GM19025 (cell line): ENCODE data around the gene PLS1.

Experiments
- ATAC-seq: cut with Tn5 transposase; IDR thresholded peaks from one replicate; pipeline ENCODE4 v1.9.1; 2021; ENCODE audit warnings: mild to moderate bottlenecking, low read depth, moderate library complexity; ENCODE audit not compliant: unreplicated experiment

The PLS1 gene

GRCh38 chr3:142636050-142636449 is 39.9 kb downstream of the PLS1 start:
- ATAC-seq: no peak

GRCh38 chr3:142636664-142637063 is 40.5 kb downstream of the PLS1 start:
- no peak for ATAC-seq

DNA sequence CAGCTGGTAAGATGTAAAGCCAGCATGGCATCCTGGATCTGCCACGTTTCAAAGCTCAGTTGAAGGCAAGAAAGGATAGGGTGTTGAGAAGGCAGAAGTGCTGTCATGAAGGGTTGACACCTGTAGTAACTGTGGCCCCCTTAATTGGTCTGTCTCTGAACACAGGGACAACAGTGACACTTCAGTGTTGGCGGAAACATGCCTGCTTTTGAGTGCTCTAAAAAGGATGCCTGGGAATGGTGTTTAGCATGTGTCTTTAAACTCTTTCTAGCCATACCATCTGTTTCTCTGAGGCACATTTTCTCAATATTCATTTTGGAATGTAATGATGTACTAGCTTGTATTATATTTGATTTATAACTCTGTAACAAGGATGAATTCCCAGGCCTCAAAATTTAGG is 42.1 kb downstream of the PLS1 start:
- ATAC-seq: no peak

- ATAC-seq: no peak
These were observed 45.3 kb downstream of the PLS1 start for GRCh38 chr3:142641504-142641903.

GRCh38 chr3:142642956-142643355 is 46.8 kb downstream of the PLS1 start:
- ATAC-seq: no peak

GRCh38 chr3:142644502-142644901 is 48.3 kb downstream of the PLS1 start:
- no peak for ATAC-seq

- no peak for ATAC-seq
These were observed 49.1 kb downstream of the PLS1 start for GRCh38 chr3:142645236-142645793.

GRCh38 chr3:142646020-142646785 is 50.0 kb downstream of the PLS1 start:
- ATAC-seq: no peak

DNA sequence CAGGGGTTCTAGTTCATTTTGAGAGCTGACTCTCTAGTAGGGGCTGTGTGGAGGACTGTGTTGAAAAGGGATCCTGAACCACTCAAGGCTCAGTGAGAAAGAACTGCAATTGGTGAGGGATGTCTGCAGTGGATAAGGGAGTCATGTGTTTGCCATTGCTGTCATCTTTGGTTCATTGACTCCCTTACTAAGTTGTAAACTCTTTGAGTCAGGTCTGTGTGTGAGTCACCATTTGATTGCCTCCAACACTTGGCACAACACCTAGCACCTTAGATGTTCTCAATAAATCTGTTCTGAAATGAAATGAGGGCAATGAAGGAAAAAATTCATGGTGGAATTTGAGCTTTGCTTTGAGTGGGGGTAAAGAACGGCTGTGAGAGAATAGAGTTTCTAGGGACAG is 51.7 kb downstream of the PLS1 start:
- ATAC-seq: no peak

GRCh38 chr3:142648950-142649349 is 52.8 kb downstream of the PLS1 start:
- no peak for ATAC-seq

DNA sequence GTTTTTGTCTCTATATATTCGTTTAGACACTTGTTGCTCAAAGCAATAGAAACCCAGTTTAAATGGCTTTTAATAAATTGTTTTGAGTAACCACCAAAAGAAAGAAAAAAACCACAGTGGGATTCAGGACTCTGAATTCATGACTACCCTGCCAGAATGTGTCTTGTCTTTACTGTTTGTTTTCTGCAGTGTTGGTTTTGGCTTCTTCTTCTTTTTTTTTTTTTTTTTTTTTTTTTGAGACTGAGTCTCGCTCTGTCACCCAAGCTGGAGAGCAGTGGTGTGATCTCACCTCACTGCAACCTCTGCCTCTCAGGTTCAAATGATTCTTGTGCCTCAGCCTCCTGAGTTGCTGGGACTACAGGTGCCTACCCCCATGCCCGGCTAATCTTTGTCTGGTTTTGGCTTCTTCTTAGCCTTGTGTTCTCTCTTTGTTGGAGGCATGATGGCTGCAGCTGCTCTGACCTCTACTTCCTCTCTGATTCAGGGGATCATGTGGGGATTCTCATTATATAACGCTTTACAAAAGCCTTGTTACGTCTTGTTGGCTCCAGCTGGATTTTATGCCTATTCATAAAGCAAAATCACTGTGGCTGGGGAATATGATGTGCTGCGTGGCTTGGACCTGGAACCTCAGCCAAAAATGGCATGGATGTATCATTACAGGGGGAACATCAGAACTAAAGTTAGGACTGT is 54.0 kb downstream of the PLS1 start:
- ATAC-seq: no peak

DNA sequence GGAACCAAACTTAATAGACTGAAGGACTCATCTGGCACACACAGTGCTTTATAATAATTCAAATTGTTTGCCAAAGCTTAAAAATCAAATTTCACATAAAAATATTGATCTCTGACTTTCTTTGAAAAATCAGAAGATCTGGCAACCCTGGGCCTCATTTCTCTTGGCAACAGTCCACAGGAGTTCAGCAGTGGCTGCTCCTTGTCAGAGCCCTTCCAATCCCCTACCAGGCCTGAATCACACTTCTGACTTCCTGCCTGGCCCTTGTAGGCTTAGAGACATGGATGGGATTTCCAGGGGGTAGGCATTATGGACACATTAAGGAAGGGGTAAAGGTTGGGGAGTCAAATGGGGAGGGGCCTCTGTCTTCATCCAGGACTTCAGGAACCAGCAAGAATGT is 55.5 kb downstream of the PLS1 start:
- no peak for ATAC-seq

DNA sequence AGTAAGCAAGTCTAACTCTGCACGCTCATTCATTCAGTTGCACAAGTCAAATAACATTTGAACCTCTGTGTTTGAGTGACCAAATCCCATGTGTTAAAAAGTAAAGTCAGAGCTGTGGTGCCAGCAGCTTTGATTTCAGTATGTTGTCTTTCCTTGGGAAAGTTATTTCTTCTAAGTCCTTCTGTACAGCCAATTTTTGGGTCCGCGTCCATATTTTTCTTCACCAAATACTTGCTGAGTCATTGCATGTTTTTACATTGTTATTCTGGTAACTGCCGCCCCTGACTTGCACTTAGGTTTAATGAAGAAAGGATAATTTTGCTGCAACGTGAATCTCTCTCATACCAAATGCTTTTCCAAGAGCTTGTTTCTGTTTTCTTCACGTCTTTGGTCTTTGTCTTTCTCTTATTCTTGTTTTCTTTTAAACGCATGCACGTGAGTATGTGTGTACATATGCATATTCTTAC is 56.7 kb downstream of the PLS1 start:
- no peak for ATAC-seq

- no peak for ATAC-seq
These were observed 60.4 kb downstream of the PLS1 start for GRCh38 chr3:142656575-142656974.

DNA sequence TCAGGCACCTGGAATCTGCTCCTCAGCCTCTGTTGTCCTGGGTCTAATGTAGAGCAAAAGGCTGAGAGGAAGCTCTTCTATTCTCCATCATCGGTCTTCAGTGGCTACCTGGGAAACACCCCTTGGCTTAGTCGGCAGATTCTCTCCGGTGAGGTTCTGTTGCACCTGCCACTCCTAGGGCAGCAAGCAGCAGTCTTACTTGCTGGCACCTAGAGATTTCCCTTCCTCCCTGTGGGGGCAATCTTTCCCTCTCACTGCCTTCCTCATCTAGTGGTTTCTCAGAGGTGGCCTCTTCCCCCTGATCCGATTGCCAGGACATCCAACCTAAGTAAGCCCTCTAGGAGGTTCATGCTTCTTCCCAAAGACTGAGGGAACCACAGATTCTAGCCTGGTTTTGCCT is 60.8 kb downstream of the PLS1 start:
- ATAC-seq: no peak

DNA sequence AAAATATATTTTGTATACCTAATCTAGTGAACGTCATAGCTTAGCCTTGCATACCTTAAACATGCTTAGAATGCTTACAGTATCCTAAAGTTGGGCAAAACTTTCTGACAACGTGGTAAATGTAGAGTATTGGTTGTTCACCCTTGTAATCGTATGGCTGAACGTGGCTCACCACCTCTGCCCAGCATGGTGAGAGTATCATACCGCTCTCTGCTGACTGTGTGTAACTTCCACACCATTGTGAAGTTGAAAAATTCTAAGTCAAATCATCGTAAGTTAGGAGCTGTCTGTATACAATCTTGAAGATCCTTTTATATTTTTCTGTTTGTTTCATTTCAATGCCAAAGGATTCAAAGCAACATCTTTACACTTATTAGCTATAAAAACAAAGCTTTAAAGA is 64.2 kb downstream of the PLS1 start:
- ATAC-seq: no peak

DNA sequence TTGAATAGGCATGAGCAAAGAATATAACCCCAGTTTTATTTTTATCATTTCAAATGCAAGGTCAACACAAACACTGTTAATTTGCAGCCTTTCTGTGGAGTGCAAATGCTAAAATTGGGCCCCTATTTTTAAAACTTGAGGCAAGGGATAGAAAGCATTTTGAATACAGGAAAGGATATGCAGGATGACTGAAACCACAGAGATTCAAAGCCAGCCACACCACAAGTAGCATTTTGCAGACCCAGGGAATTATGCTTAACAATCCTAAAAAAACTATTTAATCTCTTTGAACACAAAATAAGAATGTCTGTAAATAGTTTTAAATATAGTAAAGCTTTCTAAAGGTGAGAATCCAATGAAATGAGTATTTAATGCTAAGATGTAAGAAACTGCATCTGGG is 64.7 kb downstream of the PLS1 start:
- no peak for ATAC-seq

- ATAC-seq: no peak
These were observed 67.7 kb downstream of the PLS1 start for GRCh38 chr3:142663865-142664264.

DNA sequence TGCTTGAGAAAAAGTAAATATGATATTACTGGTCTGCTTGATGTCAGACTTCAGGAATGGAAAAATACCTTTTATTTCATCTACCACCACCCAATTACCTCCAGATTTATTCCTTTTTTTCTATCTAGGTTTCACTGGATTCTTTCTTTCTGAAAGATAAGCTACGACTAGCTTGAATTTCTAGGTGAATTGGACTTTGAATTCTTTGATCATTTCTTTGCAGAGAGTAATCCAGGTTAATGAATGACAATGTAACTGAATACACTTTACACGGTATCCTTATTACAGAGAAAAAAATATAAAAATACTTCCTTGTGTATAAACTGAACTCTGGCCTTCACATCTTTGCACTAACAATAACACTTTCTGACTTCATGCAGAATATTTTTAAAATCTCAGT is 68.1 kb downstream of the PLS1 start:
- no peak for ATAC-seq

DNA sequence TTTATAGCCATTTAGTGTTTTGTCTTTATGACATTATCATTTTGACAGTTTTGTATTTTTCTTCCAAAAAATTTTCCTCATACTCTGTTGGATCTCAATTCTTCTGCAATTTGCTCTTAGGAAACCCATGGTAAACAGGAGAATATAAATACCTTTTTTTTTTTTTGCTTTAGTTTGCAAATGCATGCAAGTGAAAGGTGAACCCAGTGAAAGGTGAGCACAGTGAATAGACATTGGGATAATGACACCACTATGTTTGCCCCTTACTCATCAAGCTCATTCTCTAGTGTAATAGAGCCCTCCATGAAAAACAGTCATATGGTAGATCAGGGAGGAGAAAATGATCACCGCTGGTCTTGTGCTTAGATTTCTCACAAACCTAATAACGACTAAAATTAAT is 68.6 kb downstream of the PLS1 start:
- no peak for ATAC-seq

DNA sequence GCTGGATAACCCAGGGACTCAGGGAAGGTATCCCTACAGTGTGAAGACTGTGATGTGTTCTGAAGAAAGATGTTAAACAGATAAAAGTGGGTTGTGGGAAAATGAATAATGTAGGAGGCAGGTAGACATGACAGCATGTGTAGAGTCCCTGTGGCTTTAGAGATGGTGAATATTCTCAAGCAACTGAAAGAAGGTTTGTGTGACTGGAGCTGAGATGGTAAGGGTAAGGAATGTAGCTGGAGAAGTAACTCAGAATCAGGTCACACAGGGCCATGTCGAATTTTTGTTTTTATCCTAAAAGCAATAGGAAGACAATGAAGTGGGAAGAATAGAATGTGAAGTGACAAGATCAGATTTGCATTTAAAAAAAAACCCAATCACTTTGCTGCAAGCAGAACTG is 73.9 kb downstream of the PLS1 start:
- no peak for ATAC-seq

DNA sequence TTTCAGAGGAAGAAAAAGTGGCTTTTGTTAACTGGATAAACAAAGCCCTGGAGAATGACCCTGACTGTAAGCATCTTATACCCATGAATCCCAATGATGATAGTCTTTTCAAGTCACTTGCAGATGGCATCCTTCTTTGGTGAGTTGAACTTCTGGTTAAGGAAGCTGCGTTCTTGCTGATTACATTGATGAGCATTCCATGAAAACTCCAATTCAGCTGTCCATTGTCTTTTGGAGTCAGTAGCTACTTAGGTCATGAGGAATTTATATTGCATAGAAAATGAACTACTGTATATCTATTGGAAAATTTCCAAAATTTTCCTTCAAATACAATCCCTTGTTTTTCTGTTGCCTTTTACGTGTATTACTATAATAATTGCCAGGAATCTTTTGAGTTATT is 80.0 kb downstream of the PLS1 start:
- ATAC-seq: no peak
